Coronary artery (tissue), 2 donors: Measurements from ENCODE around the gene RACK1.

Experiments used
- DNase-seq: peaks from one replicate; pipeline ENCODE4 v3.0.0-alpha.2; 2017; ENCODE audit warnings: low spot score
- H3K27ac ChIP-seq, 2 donors: fragments of 200-600 bp; sonication (generic); one replicate each; pipeline ENCODE4 v1.5.1; 2016 to 2019
- H3K4me3 ChIP-seq: fragments of 200-600 bp; sonication (generic); 2 replicates; pipeline ENCODE4 v1.5.1; 2016; ENCODE audit warnings: mild to moderate bottlenecking, moderate library complexity
- CTCF ChIP-seq: fragments of 200-600 bp; sonication (generic); IDR thresholded peaks from one replicate; pipeline ENCODE4 v1.5.1; 2019; ENCODE audit warnings: antibody characterized with exemption

The RACK1 gene

GRCh38 chr5:181241393-181241975 lies 2.2 kb downstream of the RACK1 start:
- DNase-seq = no peak
- Histone ChIP-seq H3K4me3 (peak overlapping the region; percentile 92), H3K27ac (peak overlapping the region; percentile 94 to 100)
- TF ChIP-seq CTCF = no peak

- no peak for TF ChIP-seq CTCF
- Histone ChIP-seq H3K27ac (no peak overlapping the region), H3K4me3 (no peak overlapping the region)
- DNase-seq = no peak
Measured at GRCh38 chr5:181239062-181239663, 4.5 kb downstream of the RACK1 start.

- DNase-seq = no peak
- Histone ChIP-seq H3K4me3 (no peak overlapping the region), H3K27ac (no peak overlapping the region)
- TF ChIP-seq CTCF = no peak
Measured at GRCh38 chr5:181237729-181238385, 5.8 kb downstream of the RACK1 start.

GRCh38 chr5:181236954-181237641 lies 6.6 kb downstream of the RACK1 start:
- DNase-seq = no peak
- Histone ChIP-seq H3K4me3 (no peak overlapping the region), H3K27ac (no peak overlapping the region)
- TF ChIP-seq CTCF = no peak

- no peak for DNase-seq
- Histone ChIP-seq H3K27ac (no peak overlapping the region), H3K4me3 (no peak overlapping the region)
- no peak for TF ChIP-seq CTCF
Measured at GRCh38 chr5:181236471-181236870, 7.2 kb downstream of the RACK1 start.

- Histone ChIP-seq H3K27ac (no peak overlapping the region), H3K4me3 (no peak overlapping the region)
- no peak for DNase-seq
- TF ChIP-seq CTCF = no peak
Measured at GRCh38 chr5:181235689-181236366, 7.9 kb downstream of the RACK1 start.
